Glutamatergic neuron (in vitro differentiated cells): ENCODE measurements around the gene PGAP2. TPM values are rescaled to one million over a fixed set of nuclear protein-coding genes. Genes with fewer than 3 reads are reported as not detected.

Experiments used
- DNase-seq: peaks from one replicate; pipeline ENCODE4 v3.0.0; 2022
- H3K27ac Mint-ChIP-seq: one replicate; pipeline ENCODE4 v1.8.0; 2020; ENCODE audit warnings: mild to moderate bottlenecking, mixed read lengths, inconsistent platforms; ENCODE audit not compliant: unreplicated experiment
- H3K27me3 Mint-ChIP-seq: one replicate; pipeline ENCODE4 v1.8.0; 2020; ENCODE audit warnings: mild to moderate bottlenecking, moderate library complexity, mixed read lengths, inconsistent platforms; ENCODE audit not compliant: unreplicated experiment
- H3K36me3 Mint-ChIP-seq: one replicate; pipeline ENCODE4 v1.8.0; 2020; ENCODE audit warnings: mild to moderate bottlenecking, mixed read lengths, inconsistent platforms; ENCODE audit not compliant: unreplicated experiment
- H3K4me1 Mint-ChIP-seq: one replicate; pipeline ENCODE4 v1.8.0; 2020; ENCODE audit warnings: mild to moderate bottlenecking, low read depth, mixed read lengths, inconsistent platforms; ENCODE audit not compliant: unreplicated experiment
- H3K4me3 Mint-ChIP-seq: one replicate; pipeline ENCODE4 v1.8.0; 2020; ENCODE audit warnings: mild to moderate bottlenecking, mixed read lengths, inconsistent platforms; ENCODE audit not compliant: unreplicated experiment
- H3K9me3 Mint-ChIP-seq: one replicate; pipeline ENCODE4 v1.8.0; 2020; ENCODE audit warnings: mild to moderate bottlenecking, moderate library complexity, mixed read lengths, inconsistent platforms; ENCODE audit not compliant: unreplicated experiment
- CTCF ChIP-seq: fragments of 200-600 bp; sonication (generic); IDR thresholded peaks from one replicate; pipeline ENCODE4 v1.5.0; 2021; ENCODE audit not compliant: partially characterized antibody, unreplicated experiment
- total RNA-seq: library from RNA; stranded (reverse); fragmentation: NEBNext Ultra II Directional; extraction: Animal tissue kit (Norgen Biotek cat#: 25700); gene quantifications from one replicate; pipeline ENCODE4 v1.2.1, GENCODE V29; 2021; ENCODE audit not compliant: unreplicated experiment

PGAP2 gene
- total RNA-seq, 1 donor from 2014 or later = 20.0 TPM

- DNase-seq = no peak
- Mint-ChIP-seq H3K4me1 (peaks cover 14% of the 10 kb centered on the region), H3K36me3 (peaks cover 6% of the 10 kb centered on the region), H3K27me3 (peaks cover 14% of the 10 kb centered on the region), H3K9me3 (peaks cover 11% of the 10 kb centered on the region), H3K27ac (no peak overlapping the region), H3K4me3 (no peak overlapping the region)
- no peak for TF ChIP-seq CTCF
Observed at GRCh38 chr11:3837793-3838192, 29.4 kb downstream of the PGAP2 start.

GRCh38 chr11:3838504-3838903, 30.1 kb downstream of the PGAP2 start:
- Mint-ChIP-seq H3K27me3 (peaks cover 14% of the 10 kb centered on the region), H3K9me3 (peaks cover 11% of the 10 kb centered on the region), H3K4me1 (peaks cover 14% of the 10 kb centered on the region), H3K36me3 (peaks cover 6% of the 10 kb centered on the region), H3K27ac (no peak overlapping the region), H3K4me3 (no peak overlapping the region)
- no peak for TF ChIP-seq CTCF
- DNase-seq = no peak

DNA sequence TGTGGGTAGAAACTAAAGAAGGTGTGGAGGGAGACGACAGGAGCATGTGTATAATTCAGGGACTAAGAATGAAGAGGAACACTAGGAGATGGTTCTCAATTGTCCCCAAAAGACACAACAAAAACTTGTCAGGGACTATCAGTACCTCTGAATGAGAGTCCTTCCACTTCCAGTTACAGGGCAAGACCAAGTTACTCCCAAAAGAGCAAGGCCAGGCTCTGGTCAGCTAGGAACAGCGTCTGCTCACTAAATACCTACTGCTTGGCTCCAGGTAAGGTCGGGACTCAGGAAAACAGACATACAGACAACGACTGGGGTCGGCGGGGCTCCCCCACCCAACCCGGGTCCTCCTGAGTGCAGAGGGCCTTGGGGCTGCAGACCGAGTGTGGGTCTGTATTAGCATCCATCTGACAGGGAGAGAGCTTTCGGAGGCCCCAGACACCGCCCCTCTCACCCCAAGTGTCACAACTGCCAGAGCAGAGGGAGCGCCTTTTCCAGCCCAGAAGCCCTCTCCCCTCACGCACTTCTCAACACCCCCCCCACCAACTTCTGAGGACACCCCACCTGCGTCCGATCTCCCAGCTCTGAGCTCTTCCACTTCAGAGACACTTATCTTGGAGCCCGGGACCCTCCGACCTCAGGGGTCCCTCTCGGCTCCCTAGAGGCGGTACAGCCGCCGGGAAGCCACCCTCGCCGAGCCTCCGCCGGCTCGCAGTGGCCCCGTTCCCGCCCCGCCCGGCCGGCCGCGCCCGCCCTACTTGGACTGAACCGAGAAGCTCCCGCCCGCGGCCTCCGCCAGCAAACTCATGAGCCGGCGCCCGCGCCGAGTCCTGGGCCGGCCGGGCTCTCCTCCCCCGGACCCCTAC, 31.9 kb downstream of the PGAP2 start:
- H3K27me3 Mint-ChIP-seq = peaks cover 12% of the 10 kb centered on the region
- H3K4me3 Mint-ChIP-seq = peak overlapping the region; percentile 79
- H3K36me3 Mint-ChIP-seq = peaks cover 6% of the 10 kb centered on the region
- DNase-seq = peak; percentile 70
- peaks cover 14% of the 10 kb centered on the region for H3K4me1 Mint-ChIP-seq
- TF ChIP-seq CTCF = no peak
- peak overlapping the region; percentile 15 for H3K27ac Mint-ChIP-seq
- H3K9me3 Mint-ChIP-seq = peaks cover 11% of the 10 kb centered on the region

DNA sequence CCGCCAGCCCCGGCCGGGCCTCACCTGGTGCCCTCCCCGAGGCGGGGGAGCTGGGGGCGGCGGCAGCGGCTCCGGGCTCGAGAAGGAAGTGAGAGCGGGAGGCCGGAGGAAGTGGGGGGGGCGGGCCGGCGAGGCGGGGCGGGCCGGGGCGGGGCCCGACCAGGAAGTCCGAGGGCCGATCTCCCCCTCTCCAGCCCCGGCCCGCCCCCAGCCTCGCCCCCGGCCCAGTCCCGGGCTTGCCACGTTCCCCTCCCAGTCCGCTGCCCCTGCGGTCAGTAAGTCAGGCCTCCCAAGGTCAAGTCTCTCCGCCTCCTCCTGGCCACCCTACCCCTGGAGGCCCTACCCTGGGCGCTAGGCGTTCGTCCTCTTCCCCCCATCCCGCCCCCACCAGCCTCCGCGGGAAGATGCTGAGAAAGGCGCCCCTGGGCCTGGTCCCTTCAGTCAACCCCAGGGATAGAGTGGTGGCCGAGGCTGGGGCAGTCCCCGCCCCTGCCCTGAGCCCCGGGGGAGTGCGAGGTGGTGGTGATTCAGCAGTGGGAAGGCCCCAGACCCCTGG, 32.6 kb downstream of the PGAP2 start, which contains the start of gene RHOG:
Gene RHOG (minus strand): TSS at position 90 of the 556 bp plus-strand sequence. CDS start 12,821 bp downstream, outside the sequence.
- no peak for TF ChIP-seq CTCF
- Mint-ChIP-seq H3K27ac (peak within 1 kb of the TSS; percentile 15), H3K36me3 (peaks cover 6% of the 10 kb centered on the region), H3K4me1 (peaks cover 14% of the 10 kb centered on the region), H3K9me3 (peaks cover 11% of the 10 kb centered on the region), H3K27me3 (peaks cover 12% of the 10 kb centered on the region), H3K4me3 (peak within 1 kb of the TSS; percentile 88)
- peak; percentile 75 for DNase-seq
